Measurements from ENCODE around the gene SEC63.
"Not testable (repeated sequence)": the region's sequence is repeated elsewhere in the genome, so short reads cannot be mapped to it uniquely, and the experiment has no call there.

Gene SEC63

DNA sequence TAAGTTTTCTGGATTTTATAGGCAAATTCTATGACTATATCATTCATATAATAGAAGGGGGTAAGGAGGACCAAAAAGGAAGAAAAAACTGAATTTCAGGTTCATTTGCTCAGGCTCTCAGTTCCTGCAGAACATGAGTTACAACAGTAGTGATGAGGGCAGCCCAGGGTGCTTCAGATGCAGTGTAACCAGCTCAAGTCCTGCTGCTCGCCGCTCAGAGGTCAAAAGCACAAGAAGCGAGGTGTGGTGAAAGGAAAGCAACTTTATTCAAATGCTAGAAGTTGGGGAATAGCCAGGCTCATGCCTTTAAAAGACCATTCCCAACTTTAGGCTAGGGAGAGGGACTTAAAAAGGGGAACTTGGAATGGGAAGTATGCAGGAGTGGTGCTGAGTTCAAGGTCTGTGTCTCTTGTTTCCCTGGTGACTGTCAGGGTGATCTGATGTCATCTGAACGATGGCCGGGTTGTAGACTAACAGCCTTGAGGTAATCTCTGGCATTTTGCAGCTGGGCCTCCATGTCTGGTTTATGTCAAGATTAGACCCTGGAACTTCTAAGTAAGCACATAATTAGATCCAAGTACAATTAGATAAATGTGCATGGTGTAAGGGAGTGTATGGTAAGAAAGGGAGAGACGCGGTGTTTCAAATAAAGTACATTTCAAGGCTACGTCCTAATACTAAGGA, 14.5 kb upstream of the SEC63 start:
- DNase-seq, result no peak

DNA sequence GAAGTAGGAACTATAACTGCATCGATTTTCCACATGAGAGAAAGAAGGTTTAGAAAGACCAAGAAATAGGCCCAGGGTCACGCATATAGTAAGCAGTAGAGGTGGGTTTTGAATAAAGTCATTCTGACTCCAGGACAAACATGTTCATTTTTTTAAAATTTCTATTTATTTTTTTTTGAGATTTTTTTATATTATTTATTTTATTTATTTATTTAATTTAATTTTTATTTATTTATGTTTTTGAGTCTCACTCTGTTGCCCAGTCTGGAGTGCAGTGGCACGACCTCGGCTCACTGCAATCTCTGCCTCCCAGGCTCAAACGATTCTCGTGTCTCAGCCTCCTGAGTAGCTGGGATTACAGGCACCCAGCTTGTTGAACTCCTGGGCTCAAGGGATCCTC, 13.2 kb upstream of the SEC63 start:
- no peak for DNase-seq

DNA sequence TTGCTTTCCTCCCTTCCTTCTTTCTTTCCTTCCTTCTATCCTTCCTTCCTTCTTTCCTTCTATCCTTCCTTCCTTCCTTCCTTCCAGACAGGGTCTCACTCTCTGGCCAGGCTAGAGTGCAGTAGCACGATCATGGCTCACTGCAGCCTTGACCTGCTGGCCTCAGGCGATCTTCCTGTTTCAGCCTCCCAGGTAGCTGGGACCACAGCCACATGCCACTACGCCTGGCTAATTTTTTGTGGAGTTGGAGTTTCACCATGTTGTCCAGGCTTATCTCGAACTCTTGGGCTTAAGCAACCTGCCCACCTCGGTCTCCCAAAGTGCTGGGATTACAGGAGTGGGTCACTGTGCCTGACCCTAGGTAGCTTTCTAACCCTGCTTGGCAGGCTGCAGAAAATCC, 12.2 kb upstream of the SEC63 start:
- DNase-seq, result no peak

DNA sequence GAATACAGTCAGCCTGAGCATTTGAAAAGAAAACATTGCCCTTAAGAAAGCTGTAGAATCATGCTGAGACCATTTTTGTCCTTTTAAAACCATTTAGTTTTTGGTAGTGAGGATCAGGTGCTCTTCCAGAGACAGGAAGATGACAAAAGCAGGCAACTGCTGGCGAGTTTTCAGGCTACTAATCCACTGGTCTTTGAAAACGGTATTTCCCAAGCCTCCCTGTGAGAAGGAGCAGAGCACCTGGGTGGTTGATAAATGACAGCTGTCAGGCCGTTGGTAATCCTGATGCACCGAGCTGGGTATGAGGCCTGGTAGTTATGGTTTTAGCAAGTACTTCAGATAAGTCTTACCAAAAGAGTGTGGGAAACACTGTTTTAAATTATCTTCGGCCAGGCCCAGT, 10.1 kb upstream of the SEC63 start:
- DNase-seq, result no peak

DNA sequence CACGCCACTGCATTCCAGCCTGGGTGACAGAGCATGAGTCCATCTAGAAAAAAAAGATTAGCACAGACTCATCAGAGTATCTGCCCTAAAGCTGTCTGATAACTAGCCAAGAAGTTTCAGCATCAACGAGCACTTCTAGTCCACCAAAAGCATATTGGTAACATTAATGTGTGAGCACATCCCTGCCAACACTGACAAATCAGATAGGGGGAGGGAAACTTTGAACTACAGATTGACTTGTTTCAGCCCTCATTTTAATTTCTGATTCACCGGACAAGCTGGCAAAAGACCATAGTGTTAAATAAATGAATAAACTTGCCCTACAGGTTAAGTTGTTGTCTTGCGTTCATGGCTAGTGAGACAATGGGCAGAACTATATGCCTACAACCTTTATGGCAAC, 7.7 kb upstream of the SEC63 start:
- no peak for DNase-seq

DNA sequence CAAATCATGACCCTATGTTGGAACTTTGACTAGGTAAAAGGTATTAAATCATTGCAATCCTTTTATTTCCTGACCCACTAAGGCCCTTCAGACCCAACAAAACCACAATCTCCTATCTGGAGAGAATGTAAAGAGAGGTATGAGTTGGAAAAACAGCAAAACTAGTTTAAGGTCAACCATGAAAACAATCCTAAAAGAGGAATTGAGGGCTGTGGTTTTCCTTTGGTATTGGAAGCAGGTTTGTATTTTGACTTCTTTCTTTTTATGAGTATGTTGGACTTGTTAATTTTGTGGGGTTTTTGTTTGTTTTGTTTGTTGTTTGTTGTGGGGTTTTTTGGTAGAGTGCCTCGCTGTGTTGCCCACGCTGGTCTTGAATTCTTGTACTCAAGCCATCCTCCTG, 4.7 kb upstream of the SEC63 start:
- no peak for DNase-seq

DNA sequence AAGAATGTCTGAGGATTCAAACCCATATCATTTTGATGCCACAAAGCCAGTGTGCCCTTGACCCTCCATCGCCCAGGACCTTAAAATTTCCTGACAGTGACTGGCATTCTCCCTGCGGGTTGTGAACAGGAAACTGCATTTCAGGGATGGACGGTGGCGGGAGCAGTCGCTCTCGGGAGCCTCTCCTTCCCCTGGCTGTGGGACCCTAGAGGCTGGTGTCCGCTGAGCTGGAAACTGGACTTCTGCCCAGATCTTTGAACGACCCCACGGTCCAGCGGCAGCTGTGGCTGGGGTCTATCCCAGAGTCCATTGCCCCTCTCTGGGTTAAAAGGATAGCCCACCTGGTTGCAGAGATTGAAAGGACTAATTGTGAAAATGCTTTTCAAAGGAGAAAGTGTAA, 1.4 kb upstream of the SEC63 start:
- no peak for DNase-seq

DNA sequence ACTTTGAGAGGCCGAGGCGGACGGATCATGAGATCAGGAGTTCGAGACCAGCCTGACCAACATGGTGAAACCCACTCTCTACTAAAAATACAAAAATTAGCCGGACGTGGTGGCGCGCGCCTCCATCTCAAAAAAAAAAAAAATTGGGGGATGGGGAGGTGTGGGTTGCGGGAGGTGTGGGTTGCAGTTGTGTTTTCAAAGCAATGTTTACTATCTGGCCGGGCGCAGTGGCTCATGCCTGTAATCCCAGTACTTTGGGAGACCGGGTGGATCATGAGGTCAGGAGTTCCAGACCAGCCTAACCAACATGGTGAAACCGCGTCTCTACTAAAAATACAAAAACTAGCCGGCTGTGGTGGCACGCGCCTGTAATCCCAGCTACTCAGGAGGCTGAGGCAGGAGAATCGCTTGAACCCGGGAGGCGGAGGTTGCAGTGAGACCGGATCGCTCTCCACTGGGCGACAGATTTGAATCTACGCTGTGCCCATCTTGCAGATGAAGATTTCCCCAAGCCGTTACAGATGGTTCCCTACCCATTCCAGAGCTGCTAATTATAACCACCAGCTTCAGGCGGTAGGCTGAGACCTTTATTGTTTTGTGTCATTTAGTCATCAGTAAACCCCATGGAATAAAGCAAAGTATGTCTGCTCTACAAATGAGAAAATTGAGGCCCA, 818 bp upstream of the SEC63 start:
- not testable (repeated sequence) for DNase-seq

DNA sequence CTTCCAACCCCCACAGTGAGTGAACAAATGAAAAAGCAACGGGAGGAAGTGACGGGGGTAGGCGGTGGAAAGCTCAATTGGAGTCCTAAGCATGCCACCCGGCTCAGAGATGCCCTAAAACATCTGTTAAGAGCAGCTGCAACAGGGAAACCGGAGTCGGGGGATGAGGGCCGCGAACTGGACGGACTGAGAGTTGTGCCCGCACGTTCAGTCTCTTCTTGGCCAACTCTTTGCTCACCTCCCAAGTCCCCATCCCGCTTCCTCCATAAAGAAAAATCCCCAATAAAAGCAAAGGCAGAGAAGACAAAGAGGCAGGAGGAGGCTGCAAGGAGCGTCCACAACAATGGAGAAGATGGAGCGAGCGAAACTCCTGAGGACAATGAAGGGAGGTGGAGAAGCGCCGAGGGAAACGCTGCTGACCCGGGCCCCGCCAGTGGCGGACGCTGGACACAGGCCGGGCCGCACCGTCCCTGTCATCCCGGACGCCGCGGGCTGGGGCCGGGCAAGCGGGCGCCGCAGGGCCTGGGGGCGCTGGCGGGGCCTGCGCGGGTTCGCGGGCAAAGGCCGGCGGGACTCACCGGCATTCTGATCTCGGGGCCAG, 600 bp downstream of the SEC63 start:
- DNase-seq, result peak; percentile 69

DNA sequence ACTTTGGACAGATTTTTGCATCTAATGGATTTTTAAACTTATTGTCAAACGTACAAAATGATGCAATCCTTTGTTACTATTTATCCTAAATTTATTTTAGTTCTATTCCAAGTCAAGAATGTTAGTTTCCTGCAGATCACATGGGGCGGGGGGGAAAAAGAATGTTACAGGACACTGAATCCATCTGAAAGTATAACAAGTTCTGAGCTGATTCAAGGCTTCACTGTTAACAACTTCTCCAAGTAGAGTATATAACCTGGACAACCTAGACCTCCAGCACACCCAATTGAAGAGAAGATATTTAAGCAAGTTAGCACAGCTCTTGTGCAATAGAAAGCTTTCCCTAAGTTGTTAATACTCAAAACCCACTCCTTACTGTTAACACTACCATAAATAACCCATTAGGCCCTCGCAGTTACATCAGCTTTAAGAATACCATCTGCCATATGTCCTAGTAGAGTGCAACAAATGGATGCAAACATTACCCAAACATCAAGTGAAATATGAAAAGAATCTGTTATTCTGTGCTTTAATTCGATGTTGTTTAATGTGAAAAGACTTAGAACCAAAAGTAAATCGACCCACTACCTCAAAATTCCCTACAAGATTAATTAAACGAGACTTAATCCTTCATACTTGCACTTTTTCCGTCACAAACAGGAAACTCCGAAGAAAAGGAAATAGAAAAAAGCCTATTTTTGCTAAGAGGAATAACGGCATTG, 1.3 kb downstream of the SEC63 start:
- no peak for DNase-seq

DNA sequence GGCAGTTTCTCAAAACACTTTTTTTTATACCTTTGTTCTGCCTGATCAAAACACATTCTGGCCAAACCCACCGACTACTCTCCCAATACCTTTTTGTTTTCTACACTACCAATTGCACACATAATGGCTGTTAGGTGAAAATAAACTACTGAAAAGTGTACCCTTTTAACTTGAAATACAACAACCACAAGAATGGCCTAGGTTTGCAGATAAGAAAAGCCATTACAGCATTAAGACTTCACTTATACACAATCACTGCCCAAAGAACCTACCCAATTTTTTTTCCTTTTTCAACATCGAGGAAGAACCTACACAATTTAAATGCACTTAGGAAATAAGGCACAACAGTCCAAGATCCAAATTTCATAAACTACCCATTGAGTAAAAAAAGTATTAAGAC, 1.8 kb downstream of the SEC63 start:
- no peak for DNase-seq

DNA sequence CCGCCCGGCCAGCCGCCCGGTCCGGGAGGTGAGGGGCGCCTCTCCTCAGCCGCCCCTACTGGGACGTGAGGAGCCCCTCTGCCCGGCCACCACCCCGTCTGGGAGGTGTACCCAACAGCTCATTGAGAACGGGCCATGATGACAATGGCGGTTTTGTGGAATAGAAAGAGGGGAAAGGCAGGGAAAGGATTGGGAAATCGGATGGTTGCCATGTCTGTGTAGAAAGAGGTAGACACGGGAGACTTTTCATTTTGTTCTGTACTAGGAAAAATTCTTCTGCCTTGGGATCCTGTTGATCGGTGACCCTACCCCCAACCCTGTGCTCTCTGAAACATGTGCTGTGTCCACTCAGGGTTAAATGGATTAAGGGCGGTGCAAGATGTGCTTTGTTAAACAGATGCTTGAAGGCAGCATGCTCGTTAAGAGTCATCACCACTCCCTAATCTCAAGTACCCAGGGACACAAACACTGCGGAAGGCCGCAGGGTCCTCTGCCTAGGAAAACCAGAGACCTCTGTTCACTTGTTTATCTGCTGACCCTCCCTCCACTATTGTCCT, 4.1 kb downstream of the SEC63 start:
- not testable (repeated sequence) for DNase-seq

DNA sequence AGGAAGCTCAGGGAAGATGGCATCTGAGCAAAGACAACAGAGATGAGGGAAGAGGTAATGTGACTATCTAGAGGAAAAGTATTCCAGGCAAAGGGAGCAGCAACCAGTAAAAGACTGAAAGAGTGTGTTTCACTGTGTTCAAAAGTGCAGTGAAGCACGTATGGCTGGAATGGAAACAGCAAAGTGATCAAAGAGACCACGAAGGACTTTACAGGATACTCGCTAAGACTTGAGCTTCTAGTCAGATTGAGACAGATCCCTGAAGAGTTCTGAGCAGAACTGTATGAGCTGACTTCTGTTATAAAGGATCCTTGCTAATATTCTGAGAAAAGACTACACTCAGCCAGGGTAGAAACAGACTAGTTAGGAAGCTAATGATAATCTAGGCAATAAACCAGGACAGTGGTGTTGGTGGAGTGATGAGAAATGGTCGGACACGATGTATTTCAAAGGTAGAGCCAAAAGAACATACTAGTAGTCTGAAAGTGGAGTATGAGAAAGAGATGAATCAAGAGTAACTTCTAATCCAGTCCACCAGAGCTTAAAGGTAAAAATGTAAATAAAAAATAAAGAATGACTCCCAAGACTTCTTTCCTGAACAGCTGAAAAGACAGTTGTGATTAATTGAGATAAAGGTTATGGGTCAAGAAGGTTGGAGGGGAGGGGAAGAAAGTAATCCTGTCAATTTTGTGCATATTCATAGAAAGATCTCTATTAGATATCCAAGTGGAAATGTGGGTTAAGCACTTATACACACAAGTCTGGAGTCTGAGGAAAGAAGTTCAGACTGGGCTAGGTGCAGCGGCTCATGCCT, 14.2 kb downstream of the SEC63 start:
- no peak for DNase-seq

DNA sequence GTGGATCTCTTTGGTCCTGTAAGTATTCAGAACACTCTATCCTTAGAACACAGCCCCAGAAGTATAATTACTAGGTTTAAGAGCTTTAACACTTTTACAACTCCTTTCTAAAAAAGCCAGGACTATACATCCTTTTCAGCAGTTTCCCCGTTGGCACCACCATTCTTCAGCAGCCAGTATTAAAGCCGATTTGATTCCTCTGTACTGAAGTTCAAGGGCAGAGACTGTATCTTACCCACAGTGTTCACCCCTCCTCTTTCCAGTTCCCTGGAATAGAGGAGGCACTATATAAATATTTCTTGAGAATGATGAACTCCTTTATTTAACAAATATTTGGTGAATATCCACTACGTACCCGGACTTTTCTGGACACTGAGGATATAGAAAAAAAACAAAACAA, 15.9 kb downstream of the SEC63 start:
- DNase-seq, result no peak

DNA sequence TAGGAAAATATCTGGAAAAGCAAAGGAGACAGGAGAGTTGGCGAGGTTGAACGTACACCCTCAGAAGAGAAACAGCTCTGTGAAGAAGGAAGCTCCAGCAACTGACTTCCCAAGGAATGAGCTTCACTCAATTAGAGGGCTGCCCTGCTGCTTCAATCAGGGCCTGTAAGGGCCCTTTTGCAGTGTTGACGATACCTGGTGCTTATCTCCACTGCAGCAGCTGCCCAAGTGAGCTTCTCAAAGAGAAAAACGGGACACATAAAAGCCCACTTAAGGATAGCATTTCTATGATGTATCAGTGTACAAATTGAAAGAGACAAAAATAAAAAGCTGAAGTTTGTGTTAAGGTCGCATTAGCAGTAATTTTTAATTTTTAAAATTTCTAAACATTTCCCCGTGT, 16.4 kb downstream of the SEC63 start:
- DNase-seq, result no peak

DNA sequence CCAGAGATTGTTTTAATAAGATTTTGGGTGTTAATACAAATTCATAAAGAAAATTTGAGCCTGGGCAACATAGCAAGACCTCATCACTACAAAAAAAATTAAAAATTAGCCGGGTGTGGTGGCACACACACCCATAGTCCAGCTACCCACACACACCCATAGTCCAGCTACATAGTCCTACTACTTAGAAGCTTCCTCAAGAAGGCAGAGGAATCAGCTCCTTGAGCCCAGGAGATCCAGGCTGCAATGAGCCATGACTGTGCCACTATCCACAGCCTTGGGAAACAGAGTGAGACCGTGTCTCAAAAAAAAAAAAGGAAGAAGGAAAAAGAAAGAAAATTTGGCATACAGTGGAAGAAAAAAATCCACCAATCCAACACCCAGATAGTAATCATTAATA, 16.8 kb downstream of the SEC63 start:
- DNase-seq, result no peak

DNA sequence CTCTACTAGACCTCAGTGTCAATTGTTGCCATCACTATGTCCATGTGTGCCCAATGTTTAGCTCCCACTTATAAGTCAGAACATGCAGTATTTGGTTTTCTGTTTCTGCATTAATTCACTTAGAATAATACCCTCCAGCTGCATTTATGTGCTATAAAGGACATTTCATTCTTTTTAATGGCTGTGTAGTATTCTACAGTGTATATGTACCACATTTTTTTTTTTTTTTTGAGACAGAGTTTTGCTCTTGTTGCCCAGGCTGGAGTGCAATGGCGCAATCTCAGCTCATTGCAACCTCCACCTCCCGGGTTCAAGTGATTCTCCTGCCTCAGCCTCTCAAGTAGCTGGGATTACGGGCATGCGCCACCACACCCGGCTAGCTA, 21.1 kb downstream of the SEC63 start:
- DNase-seq, result not testable (repeated sequence)

DNA sequence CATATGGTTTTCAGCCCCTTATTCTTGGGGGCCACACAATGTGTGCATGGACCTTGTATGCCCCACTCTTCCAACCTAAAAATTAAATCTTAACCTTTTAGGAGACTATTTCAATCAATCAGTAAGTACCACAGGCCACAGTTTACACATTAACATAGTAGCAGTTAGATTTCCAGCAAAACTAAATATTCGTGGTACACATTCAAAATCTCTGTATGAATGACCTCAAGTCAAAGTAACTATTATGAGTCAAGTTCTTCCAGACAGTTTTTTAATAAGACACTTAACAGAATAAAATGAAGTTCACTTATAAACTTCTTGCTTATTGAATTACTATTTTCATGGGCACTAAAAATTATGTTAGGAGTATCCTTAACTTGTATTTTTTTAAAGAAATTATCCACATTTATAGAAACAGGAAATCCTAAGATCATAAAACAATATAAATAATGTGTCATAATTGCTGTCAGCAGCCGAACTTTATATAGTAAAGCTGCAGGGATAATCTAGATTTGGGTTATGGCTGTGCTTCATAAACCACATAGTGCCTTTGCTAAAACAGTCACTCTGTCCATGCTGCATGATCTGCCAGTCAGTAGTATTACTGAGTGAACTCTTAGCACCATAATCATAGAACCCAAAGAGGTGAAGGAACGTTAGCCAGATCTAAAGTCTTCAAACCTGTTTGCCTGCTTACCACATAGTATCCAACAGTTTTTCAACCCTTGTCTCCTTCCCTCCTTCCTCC, 21.7 kb downstream of the SEC63 start:
- DNase-seq, result no peak

DNA sequence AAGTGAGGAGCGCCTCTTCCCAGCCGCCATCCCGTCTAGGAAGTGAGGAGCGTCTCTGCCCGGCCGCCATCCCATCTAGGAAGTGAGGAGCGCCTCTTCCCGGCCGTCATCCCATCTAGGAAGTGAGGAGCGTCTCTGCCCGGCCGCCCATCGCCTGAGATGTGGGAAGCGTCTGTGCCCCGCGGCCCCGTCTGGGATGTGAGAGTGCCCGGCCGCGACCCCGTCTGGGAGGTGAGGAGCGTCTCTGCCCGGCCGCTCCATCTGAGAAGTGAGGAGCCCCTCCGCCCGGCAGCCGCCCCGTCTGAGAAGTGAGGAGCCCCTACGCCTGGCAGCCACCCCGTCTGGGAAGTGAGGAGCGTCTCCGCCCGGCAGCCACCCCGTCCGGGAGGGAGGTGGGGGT, 23.8 kb downstream of the SEC63 start:
- DNase-seq, result not testable (repeated sequence)

DNA sequence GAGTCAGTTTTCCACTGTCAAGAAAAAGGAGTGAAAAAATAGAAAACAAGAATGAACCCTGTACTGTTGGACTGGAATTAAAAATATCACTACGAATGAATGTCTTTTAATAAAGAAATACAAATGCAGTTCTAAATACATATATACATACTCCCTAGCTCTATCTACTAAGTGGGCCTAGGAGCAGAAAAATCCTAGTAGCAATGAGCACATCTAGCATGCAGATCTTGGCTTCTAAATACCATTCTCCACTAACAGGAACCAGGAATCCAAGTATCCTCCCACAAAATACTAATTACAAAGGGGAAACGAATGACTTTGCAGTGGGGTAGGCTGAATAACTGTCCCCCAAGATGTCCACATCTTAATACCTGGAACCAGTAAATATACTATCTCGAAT, 25.4 kb downstream of the SEC63 start:
- DNase-seq, result no peak

DNA sequence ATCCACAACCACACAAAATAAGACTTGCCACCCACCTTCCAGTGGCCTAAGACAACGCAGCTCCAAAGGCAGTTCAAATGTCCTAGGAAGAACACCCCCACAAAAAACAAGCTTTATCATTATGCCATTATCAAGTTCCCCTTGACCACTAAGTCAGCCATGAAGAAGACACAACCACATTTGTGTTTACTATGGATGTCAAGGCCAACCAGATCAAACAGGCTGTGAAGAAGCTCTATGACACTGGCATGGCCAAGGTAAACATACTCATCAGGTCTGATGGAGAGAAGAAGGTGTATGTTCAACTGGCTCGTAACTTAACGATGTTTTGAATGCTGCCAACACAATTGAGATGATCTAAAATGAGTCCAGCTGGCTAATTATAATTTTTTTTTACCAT, 26.1 kb downstream of the SEC63 start:
- DNase-seq, result no peak

DNA sequence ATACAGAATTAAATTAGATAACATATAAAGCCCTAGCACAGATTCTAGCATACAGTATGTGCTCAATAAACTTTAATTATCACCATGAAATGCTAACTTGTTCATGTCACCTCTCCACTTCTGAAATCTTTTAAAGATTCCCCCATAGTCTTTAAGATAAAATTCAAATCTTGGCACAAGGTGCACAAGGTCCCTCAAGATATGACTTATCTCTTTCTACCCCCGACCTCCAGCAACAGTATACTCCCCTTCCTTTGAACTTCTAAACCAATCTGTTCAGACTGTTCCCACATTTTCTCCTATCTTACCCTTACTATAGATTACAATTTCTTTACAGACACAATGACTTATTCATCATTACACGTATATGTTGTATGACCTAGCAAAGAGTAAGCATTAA, 29.0 kb downstream of the SEC63 start:
- no peak for DNase-seq

Measured in activated naive CD4-positive, alpha-beta T cell treated with Interleukin-2 at 50 U/mL for 16 hours (primary cell).